ENCODE measurements around the gene TEP1. TPM values are rescaled to one million over a fixed set of nuclear protein-coding genes. Genes with fewer than 3 reads are reported as not detected.
"Not testable (repeated sequence)": the region's sequence is repeated elsewhere in the genome, so short reads cannot be mapped to it uniquely, and the experiment has no call there.

TEP1 gene
- total RNA-seq, 1 experiment from 2014 or later, result 23.1 TPM

- DNase-seq, result not testable (repeated sequence)
Measured at GRCh38 chr14:20358474-20358873, 54.8 kb downstream of the TEP1 start.

GRCh38 chr14:20356422-20356821 is 56.9 kb downstream of the TEP1 start:
- Histone ChIP-seq H3K4me2 (ENCODE audit: low read depth, low read length, poor library complexity, severe bottlenecking) (no peak overlapping the region), H3K36me3 (ENCODE audit: insufficient read depth, low read length) (peaks cover 71% of the 10 kb centered on the region), H3K9me3 (ENCODE audit: low read length) (no peaks in the 10 kb centered on the region), H3K27ac (ENCODE audit: low read length) (no peak overlapping the region), H2AFZ (ENCODE audit: low read length) (no peak overlapping the region), H3K9me2 (replicated peaks; ENCODE audit: insufficient read depth, low read length) (no peaks in the 10 kb centered on the region), H3K9ac (ENCODE audit: low read length) (no peak overlapping the region), H3K4me3 (ENCODE audit: low read length) (no peak overlapping the region), H3K4me1 (ENCODE audit: low read length) (no peaks in the 10 kb centered on the region), H3K27me3 (ENCODE audit: low read length) (no peaks in the 10 kb centered on the region), H3K79me2 (ENCODE audit: low read length) (no peaks in the 10 kb centered on the region), H4K20me1 (ENCODE audit: insufficient read depth, low read depth, low read length) (no peaks in the 10 kb centered on the region)
- no peak for DNase-seq

More at GRCh38 chr14:20358474-20358873, 54.8 kb downstream of the TEP1 start:
- not testable (repeated sequence) for H3K4me1 ChIP-seq (ENCODE audit: low read length); H3K9me3 ChIP-seq (ENCODE audit: low read length); H3K9me2 ChIP-seq (replicated peaks; ENCODE audit: insufficient read depth, low read length); H3K27me3 ChIP-seq (ENCODE audit: low read length); H2AFZ ChIP-seq (ENCODE audit: low read length); H4K20me1 ChIP-seq (ENCODE audit: insufficient read depth, low read depth, low read length); H3K4me2 ChIP-seq (ENCODE audit: low read depth, low read length, poor library complexity, severe bottlenecking); H3K4me3 ChIP-seq (ENCODE audit: low read length); H3K9ac ChIP-seq (ENCODE audit: low read length); H3K79me2 ChIP-seq (ENCODE audit: low read length); H3K27ac ChIP-seq (ENCODE audit: low read length)
- H3K36me3 ChIP-seq (ENCODE audit: insufficient read depth, low read length), result peaks cover 56% of the 10 kb centered on the region

- peaks cover 64% of the 10 kb centered on the region for H3K36me3 ChIP-seq (ENCODE audit: insufficient read depth, low read length)
- H3K4me1 ChIP-seq (ENCODE audit: low read length), result no peaks in the 10 kb centered on the region
- no peak overlapping the region for H3K4me3 ChIP-seq (ENCODE audit: low read length)
- DNase-seq, result no peak
- H3K9me2 ChIP-seq (replicated peaks; ENCODE audit: insufficient read depth, low read length), result no peaks in the 10 kb centered on the region
- no peak overlapping the region for H3K9ac ChIP-seq (ENCODE audit: low read length)
- H3K4me2 ChIP-seq (ENCODE audit: low read depth, low read length, poor library complexity, severe bottlenecking), result no peak overlapping the region
- H3K27me3 ChIP-seq (ENCODE audit: low read length), result no peaks in the 10 kb centered on the region
- H2AFZ ChIP-seq (ENCODE audit: low read length), result no peak overlapping the region
- H4K20me1 ChIP-seq (ENCODE audit: insufficient read depth, low read depth, low read length), result no peaks in the 10 kb centered on the region
- H3K9me3 ChIP-seq (ENCODE audit: low read length), result no peaks in the 10 kb centered on the region
- no peak overlapping the region for H3K27ac ChIP-seq (ENCODE audit: low read length)
- H3K79me2 ChIP-seq (ENCODE audit: low read length), result peaks cover 13% of the 10 kb centered on the region
Measured at GRCh38 chr14:20350860-20351259, 62.4 kb downstream of the TEP1 start.

- Histone ChIP-seq H3K9me3 (ENCODE audit: low read length) (no peaks in the 10 kb centered on the region), H3K4me3 (ENCODE audit: low read length) (no peak overlapping the region), H3K9me2 (replicated peaks; ENCODE audit: insufficient read depth, low read length) (no peaks in the 10 kb centered on the region), H3K36me3 (ENCODE audit: insufficient read depth, low read length) (peaks cover 66% of the 10 kb centered on the region), H2AFZ (ENCODE audit: low read length) (no peak overlapping the region), H3K4me2 (ENCODE audit: low read depth, low read length, poor library complexity, severe bottlenecking) (no peak overlapping the region), H3K9ac (ENCODE audit: low read length) (no peak overlapping the region), H3K4me1 (ENCODE audit: low read length) (no peaks in the 10 kb centered on the region), H4K20me1 (ENCODE audit: insufficient read depth, low read depth, low read length) (no peaks in the 10 kb centered on the region), H3K27me3 (ENCODE audit: low read length) (no peaks in the 10 kb centered on the region), H3K27ac (ENCODE audit: low read length) (no peak overlapping the region), H3K79me2 (ENCODE audit: low read length) (peaks cover 19% of the 10 kb centered on the region)
- DNase-seq, result no peak
Measured at GRCh38 chr14:20350282-20350681, 63.0 kb downstream of the TEP1 start.

GRCh38 chr14:20347747-20348146 is 65.6 kb downstream of the TEP1 start:
- Histone ChIP-seq H3K9ac (ENCODE audit: low read length) (no peak overlapping the region), H3K4me1 (ENCODE audit: low read length) (peaks cover 11% of the 10 kb centered on the region), H3K9me3 (ENCODE audit: low read length) (no peaks in the 10 kb centered on the region), H3K79me2 (ENCODE audit: low read length) (peaks cover 38% of the 10 kb centered on the region), H3K9me2 (replicated peaks; ENCODE audit: insufficient read depth, low read length) (no peaks in the 10 kb centered on the region), H3K27ac (ENCODE audit: low read length) (no peak overlapping the region), H3K4me3 (ENCODE audit: low read length) (no peak overlapping the region), H3K36me3 (ENCODE audit: insufficient read depth, low read length) (peaks cover 56% of the 10 kb centered on the region), H2AFZ (ENCODE audit: low read length) (no peak overlapping the region), H3K4me2 (ENCODE audit: low read depth, low read length, poor library complexity, severe bottlenecking) (no peak overlapping the region), H4K20me1 (ENCODE audit: insufficient read depth, low read depth, low read length) (no peaks in the 10 kb centered on the region), H3K27me3 (ENCODE audit: low read length) (no peaks in the 10 kb centered on the region)
- no peak for DNase-seq

GRCh38 chr14:20346713-20347112 is 66.6 kb downstream of the TEP1 start:
- no peaks in the 10 kb centered on the region for H3K9me2 ChIP-seq (replicated peaks; ENCODE audit: insufficient read depth, low read length)
- H3K27ac ChIP-seq (ENCODE audit: low read length), result no peak overlapping the region
- H3K4me3 ChIP-seq (ENCODE audit: low read length), result no peak overlapping the region
- peaks cover 18% of the 10 kb centered on the region for H3K4me1 ChIP-seq (ENCODE audit: low read length)
- H3K9ac ChIP-seq (ENCODE audit: low read length), result no peak overlapping the region
- H3K36me3 ChIP-seq (ENCODE audit: insufficient read depth, low read length), result peaks cover 46% of the 10 kb centered on the region
- H3K79me2 ChIP-seq (ENCODE audit: low read length), result peaks cover 38% of the 10 kb centered on the region
- H4K20me1 ChIP-seq (ENCODE audit: insufficient read depth, low read depth, low read length), result no peaks in the 10 kb centered on the region
- no peaks in the 10 kb centered on the region for H3K27me3 ChIP-seq (ENCODE audit: low read length)
- H2AFZ ChIP-seq (ENCODE audit: low read length), result no peak overlapping the region
- no peaks in the 10 kb centered on the region for H3K9me3 ChIP-seq (ENCODE audit: low read length)
- H3K4me2 ChIP-seq (ENCODE audit: low read depth, low read length, poor library complexity, severe bottlenecking), result no peak overlapping the region
- DNase-seq, result no peak

GRCh38 chr14:20345366-20345765 is 67.9 kb downstream of the TEP1 start:
- peaks cover 35% of the 10 kb centered on the region for H3K36me3 ChIP-seq (ENCODE audit: insufficient read depth, low read length)
- peaks cover 23% of the 10 kb centered on the region for H3K4me1 ChIP-seq (ENCODE audit: low read length)
- H3K4me2 ChIP-seq (ENCODE audit: low read depth, low read length, poor library complexity, severe bottlenecking), result peak overlapping the region; percentile 82
- no peaks in the 10 kb centered on the region for H3K9me2 ChIP-seq (replicated peaks; ENCODE audit: insufficient read depth, low read length)
- no peak overlapping the region for H3K4me3 ChIP-seq (ENCODE audit: low read length)
- no peak overlapping the region for H3K27ac ChIP-seq (ENCODE audit: low read length)
- peaks cover 35% of the 10 kb centered on the region for H3K79me2 ChIP-seq (ENCODE audit: low read length)
- H4K20me1 ChIP-seq (ENCODE audit: insufficient read depth, low read depth, low read length), result no peaks in the 10 kb centered on the region
- H3K9ac ChIP-seq (ENCODE audit: low read length), result no peak overlapping the region
- no peak for DNase-seq
- H3K9me3 ChIP-seq (ENCODE audit: low read length), result no peaks in the 10 kb centered on the region
- no peaks in the 10 kb centered on the region for H3K27me3 ChIP-seq (ENCODE audit: low read length)
- no peak overlapping the region for H2AFZ ChIP-seq (ENCODE audit: low read length)

- no peaks in the 10 kb centered on the region for H3K27me3 ChIP-seq (ENCODE audit: low read length)
- peaks cover 23% of the 10 kb centered on the region for H3K4me1 ChIP-seq (ENCODE audit: low read length)
- peak overlapping the region; percentile 82 for H3K4me2 ChIP-seq (ENCODE audit: low read depth, low read length, poor library complexity, severe bottlenecking)
- H3K9me3 ChIP-seq (ENCODE audit: low read length), result no peaks in the 10 kb centered on the region
- peak overlapping the region; percentile 84 for H3K4me3 ChIP-seq (ENCODE audit: low read length)
- peak overlapping the region; percentile 56 for H3K27ac ChIP-seq (ENCODE audit: low read length)
- DNase-seq, result peak; percentile 60
- H3K36me3 ChIP-seq (ENCODE audit: insufficient read depth, low read length), result peaks cover 27% of the 10 kb centered on the region
- peaks cover 34% of the 10 kb centered on the region for H3K79me2 ChIP-seq (ENCODE audit: low read length)
- H4K20me1 ChIP-seq (ENCODE audit: insufficient read depth, low read depth, low read length), result no peaks in the 10 kb centered on the region
- peak overlapping the region; percentile 59 for H2AFZ ChIP-seq (ENCODE audit: low read length)
- H3K9ac ChIP-seq (ENCODE audit: low read length), result peak overlapping the region; percentile 82
- no peaks in the 10 kb centered on the region for H3K9me2 ChIP-seq (replicated peaks; ENCODE audit: insufficient read depth, low read length)
Measured at GRCh38 chr14:20343862-20344220, 69.5 kb downstream of the TEP1 start.

Data from Karpas-422 (cell line).